H1 (cell line): Measurements from ENCODE around the gene FLT1. TPM values are rescaled to one million over a fixed set of nuclear protein-coding genes. Genes with fewer than 3 reads are reported as not detected.

Source experiments
- BACH1 ChIP-seq: IDR thresholded peaks from 2 replicates; pipeline ENCODE4 v1.6.1; 2012; ENCODE audit warnings: low read length, improper control_type of control experiment
- BRCA1 ChIP-seq: IDR thresholded peaks from 2 replicates; pipeline ENCODE4 v1.6.1; 2012; ENCODE audit warnings: low read depth, low read length, improper control_type of control experiment
- CHD2 ChIP-seq: IDR thresholded peaks from 2 replicates; pipeline ENCODE4 v1.6.1; 2012; ENCODE audit warnings: low read length, improper control_type of control experiment
- CHD7 ChIP-seq: fragments of 300-600 bp; sonication (generic); IDR thresholded peaks from 2 replicates; pipeline ENCODE4 v1.7.1; 2012; ENCODE audit warnings: low read length, moderate library complexity, mild to moderate bottlenecking, inconsistent platforms; ENCODE audit not compliant: insufficient replicate concordance
- CREB1 ChIP-seq: IDR thresholded peaks from 2 replicates; pipeline ENCODE4 v1.6.1; 2012; ENCODE audit warnings: inconsistent platforms
- GABPA ChIP-seq: IDR thresholded peaks from 2 replicates; pipeline ENCODE4 v1.6.1; 2011; ENCODE audit warnings: mild to moderate bottlenecking, low read length, moderate library complexity, borderline replicate concordance; ENCODE audit not compliant: insufficient read depth
- KDM4A ChIP-seq: IDR thresholded peaks from one replicate; pipeline ENCODE4 v1.7.1; 2012; ENCODE audit warnings: low read depth, mild to moderate bottlenecking, moderate library complexity, low read length, inconsistent platforms; ENCODE audit not compliant: severe bottlenecking
- MAX ChIP-seq: IDR thresholded peaks from 2 replicates; pipeline ENCODE4 v1.6.1; 2012; ENCODE audit warnings: inconsistent platforms
- POU5F1 ChIP-seq: IDR thresholded peaks from 2 replicates; pipeline ENCODE4 v1.6.1; 2011; ENCODE audit warnings: low read depth, mild to moderate bottlenecking, low read length, moderate library complexity
- RBBP5 ChIP-seq: IDR thresholded peaks from 2 replicates; pipeline ENCODE4 v1.7.1; 2012; ENCODE audit warnings: low read depth, mild to moderate bottlenecking, inconsistent platforms, low read length, moderate library complexity, borderline replicate concordance
- SP1 ChIP-seq: IDR thresholded peaks from 2 replicates; pipeline ENCODE4 v1.6.1; 2011; ENCODE audit warnings: low read depth, low read length
- TEAD4 ChIP-seq: IDR thresholded peaks from 2 replicates; pipeline ENCODE4 v1.6.1; 2012; ENCODE audit warnings: low read depth, low read length, inconsistent platforms, mixed read lengths
- polyA plus RNA-seq, 7 experiments: library from polyadenylated mRNA; depleted of rRNA in 3 of 7; stranded (reverse) in 5 of 7; unstranded in 2 of 7; fragments of >200 nt in 5 of 7; fragments of 200-250 nt in 2 of 7; gene quantifications; 1 replicate in 5 of 7; 2 replicates in 1 of 7; 4 replicates in 1 of 7; pipeline versions ENCODE4 v1.2.1 to v1.2.3, GENCODE V29; 2011 to 2013; ENCODE audit warnings: missing spikeins in 2 of 7, mixed read lengths in 2 of 7
- total RNA-seq: library from RNA; stranded (reverse); fragmentation: NEBNext Ultra II Directional; extraction: Animal tissue kit (Norgen Biotek cat#: 25700); gene quantifications from 2 replicates; pipeline ENCODE4 v1.2.1, GENCODE V29; 2021

The FLT1 gene
- total and polyA plus RNA-seq, 2 of the 8 experiments (the other 6 are each of a cell fraction or from before 2014, with no cell fraction given), result 19.7 to 90.2 TPM

- TF ChIP-seq CHD7, result no peak
- no peak for TF ChIP-seq POU5F1
- no peak for TF ChIP-seq TEAD4
- no peak for TF ChIP-seq MAX
- no peak for TF ChIP-seq BRCA1
- no peak for TF ChIP-seq BACH1
- TF ChIP-seq KDM4A, result no peak
- no peak for TF ChIP-seq GABPA
- no peak for TF ChIP-seq CHD2
- no peak for TF ChIP-seq CREB1
- no peak for TF ChIP-seq RBBP5
- TF ChIP-seq SP1, result no peak
Measured at GRCh38 chr13:28322256-28322905, 172.5 kb downstream of the FLT1 start (continued).
